MG63 (cell line): ENCODE results near the gene ITPR1. TPM values are rescaled to one million over a fixed set of nuclear protein-coding genes. Genes with fewer than 3 reads are reported as not detected.

Experiments
- DNase-seq: peaks from one replicate; pipeline ENCODE4 v3.0.0-alpha.2; 2020
- H3K27me3 ChIP-seq: fragments of 250-450 bp; sonication (Bioruptor Pico); 2 replicates; pipeline ENCODE4 v1.5.1; 2020; ENCODE audit warnings: mild to moderate bottlenecking, moderate library complexity
- H3K36me3 ChIP-seq: fragments of 250-450 bp; sonication (Bioruptor Pico); 2 replicates; pipeline ENCODE4 v1.5.1; 2020; ENCODE audit warnings: mild to moderate bottlenecking, moderate library complexity
- H3K4me3 ChIP-seq: fragments of 250-450 bp; sonication (Bioruptor Pico); 2 replicates; pipeline ENCODE4 v1.5.1; 2020; ENCODE audit warnings: mild to moderate bottlenecking, moderate library complexity
- H3K9me3 ChIP-seq: fragments of 250-450 bp; sonication (Bioruptor Pico); 2 replicates; pipeline ENCODE4 v1.5.1; 2020; ENCODE audit warnings: mild to moderate bottlenecking, moderate library complexity
- total RNA-seq: library from RNA; depleted of rRNA; stranded (reverse); fragments of >200 nt; shearing (Covaris generic); gene quantifications from 2 replicates; pipeline ENCODE4 v1.2.3, GENCODE V29; 2014; ENCODE audit warnings: low replicate concordance

The ITPR1 gene
- total RNA-seq, 1 experiment from 2014 or later: 1.7 TPM

DNA sequence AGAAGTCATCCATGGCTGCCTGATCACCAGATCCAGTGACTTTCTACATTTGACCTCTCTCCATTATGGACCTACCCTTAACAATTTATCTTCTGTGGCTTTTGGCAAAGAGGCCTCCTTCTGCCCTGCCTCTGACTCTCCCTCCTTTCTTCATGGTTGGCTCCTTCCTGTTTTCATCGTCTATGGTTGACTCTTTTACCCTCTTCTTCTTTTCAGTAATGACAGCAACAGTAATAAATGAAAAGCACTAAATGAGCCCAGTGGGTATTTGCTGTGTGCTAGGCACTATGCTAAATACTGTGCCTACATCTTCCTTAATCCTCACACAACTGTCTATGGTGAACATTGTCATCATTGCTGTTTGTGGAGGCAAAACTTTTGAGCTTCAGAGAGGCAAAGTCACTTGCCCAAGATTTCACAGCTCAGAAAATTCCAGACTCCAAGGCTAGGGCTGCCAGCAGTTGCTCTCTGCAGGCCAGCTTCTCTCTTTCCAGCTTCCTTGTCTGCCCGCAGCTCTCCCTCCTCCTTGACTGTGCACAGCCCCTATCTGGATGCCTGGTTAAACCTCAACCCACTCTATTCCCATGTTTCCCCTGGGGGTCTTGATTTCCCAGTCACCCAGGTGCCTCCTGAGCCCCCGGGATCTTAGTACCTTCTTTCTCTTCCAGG is 24.6 kb downstream of the ITPR1 start:
- no peak for DNase-seq
- Histone ChIP-seq H3K36me3 (no peaks in the 10 kb centered on the region), H3K4me3 (no peak overlapping the region), H3K27me3 (no peaks in the 10 kb centered on the region), H3K9me3 (no peaks in the 10 kb centered on the region)

DNA sequence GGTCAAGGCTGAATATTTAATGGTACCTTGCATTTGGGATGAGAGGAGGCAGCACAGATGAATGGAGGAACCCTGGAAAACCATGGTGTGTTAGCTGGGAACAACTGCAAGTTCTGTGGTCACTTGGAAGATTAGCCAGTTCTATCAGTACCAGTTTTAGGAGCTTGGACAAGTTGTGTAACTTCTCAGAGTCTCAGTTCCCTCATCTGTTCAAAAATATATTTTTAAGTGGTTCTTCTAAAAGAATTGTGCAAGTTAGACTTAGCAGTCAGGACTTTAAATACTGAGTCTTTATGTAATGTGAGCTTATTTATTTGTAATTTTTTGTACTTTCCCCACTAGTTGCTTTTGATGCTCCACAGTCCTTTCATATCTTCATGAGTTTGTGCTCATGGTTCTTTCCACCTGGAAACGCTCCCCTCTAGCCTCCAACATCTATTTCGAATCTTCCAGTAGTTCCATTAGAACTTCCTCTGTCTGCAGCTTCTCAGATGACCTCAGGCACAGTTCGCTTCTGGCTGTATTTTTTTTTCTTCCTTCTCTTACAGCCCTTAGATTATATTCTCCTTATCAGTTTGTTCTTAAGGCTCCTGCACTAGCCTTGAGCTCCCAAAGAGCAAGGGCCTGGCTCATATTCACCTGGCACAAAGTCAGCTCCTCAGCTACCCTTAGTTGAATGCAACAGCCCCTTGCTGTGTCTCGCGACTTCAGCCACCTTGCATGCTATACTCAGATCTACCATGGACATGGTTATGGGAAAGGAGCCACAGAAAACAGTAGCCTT is 27.1 kb downstream of the ITPR1 start:
- no peak for DNase-seq
- Histone ChIP-seq H3K27me3 (no peaks in the 10 kb centered on the region), H3K36me3 (no peaks in the 10 kb centered on the region), H3K4me3 (no peak overlapping the region), H3K9me3 (no peaks in the 10 kb centered on the region)

DNA sequence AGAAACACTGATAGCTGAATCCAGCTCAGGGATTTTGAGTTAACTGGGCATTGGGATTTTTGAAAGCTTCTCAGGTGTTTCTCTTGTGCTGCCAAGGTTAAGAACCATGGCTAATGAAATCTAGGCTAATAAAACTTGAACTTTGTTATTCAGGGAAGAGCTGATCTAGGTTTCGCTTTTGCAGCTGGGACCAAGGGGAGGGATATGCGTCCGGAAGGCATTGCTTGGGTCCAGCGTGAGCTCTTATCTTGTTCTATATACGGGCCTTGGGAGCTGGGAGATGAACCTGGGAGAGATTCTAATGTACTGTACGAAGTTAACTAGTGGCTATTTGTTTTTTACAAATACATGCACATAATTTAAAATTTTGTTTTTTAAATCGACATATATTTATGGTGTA is 29.8 kb downstream of the ITPR1 start:
- Histone ChIP-seq H3K9me3 (no peaks in the 10 kb centered on the region), H3K36me3 (no peaks in the 10 kb centered on the region), H3K27me3 (no peaks in the 10 kb centered on the region), H3K4me3 (no peak overlapping the region)
- DNase-seq: no peak

DNA sequence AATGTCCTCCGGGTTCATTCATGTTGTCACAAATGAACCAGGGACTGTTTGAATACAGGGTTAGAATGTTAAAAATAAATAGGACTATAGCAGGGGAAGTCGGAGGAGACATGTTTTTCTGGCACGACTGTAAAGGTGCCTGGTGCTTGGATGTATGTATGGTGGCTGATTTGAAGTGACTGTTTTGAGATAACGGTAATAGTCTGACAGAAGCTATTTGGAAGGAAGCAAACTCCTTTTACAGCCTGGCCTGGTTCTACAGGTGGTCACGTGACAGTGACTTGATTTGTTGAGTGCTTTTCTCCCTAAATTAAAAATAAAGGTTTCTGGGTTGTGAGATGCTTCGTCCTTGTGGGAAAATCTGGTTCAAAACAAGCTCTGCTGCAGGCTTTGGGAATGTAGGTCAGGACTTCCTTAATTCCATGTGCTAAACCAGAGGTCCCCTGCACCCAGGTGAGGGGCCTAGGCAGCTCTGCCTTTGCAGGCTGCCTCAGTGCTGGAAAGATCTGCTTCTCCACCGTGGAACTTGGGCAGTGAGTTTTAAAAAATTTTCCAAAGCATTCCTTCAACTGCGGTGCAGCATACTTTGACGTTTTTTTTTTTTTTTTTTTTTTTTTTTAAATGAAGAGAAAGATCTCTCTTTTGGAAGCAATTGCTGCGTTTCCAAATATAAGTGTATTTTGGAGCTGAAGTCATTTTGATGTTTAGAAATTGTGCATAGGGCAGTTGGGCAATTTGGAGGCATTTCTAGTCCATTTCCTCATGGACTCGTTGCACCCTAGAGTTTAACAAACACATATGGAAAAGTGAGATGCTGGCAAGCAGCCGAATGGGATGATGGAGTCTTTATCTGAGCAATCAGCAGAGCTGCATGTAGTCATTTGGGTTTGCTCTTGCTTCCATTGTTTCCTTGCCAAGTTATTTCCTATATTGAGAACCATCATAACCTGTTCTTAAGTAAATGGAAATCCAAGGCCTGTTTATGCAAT is 30.9 kb downstream of the ITPR1 start:
- H3K9me3 ChIP-seq: no peaks in the 10 kb centered on the region
- peak; percentile 6 for DNase-seq
- H3K27me3 ChIP-seq: no peaks in the 10 kb centered on the region
- H3K4me3 ChIP-seq: no peak overlapping the region
- H3K36me3 ChIP-seq: no peaks in the 10 kb centered on the region

DNA sequence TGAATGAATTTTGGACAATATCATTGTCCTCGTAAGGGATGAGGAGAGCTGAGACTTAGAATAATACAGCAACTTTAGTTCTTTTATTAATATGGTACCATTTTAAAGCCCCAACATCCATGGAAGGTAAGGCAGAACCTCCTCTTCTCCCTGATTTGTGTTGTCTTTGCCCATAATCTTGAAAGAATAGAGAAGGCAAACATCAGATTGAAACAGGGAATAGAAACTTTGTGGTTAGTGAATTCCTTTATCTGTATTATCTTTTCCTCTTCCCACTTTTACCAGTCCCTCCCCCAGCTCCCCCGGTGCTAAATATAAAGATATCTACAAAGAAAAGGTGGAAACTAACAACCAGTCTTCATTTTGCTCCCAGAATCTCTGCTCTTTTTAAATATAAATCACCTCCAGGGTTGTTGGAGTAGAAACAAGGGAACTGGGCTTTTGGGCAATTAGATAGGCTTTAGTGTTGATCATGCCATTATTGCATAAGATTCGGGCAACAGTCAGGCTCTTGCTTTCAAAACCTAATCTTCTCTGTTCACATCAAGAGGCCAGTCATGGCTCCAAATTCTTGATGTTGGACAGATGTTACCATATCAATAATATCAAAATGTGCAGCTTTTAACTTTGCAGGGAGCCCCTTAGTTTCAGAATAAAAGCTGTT is 32.5 kb downstream of the ITPR1 start:
- no peak for DNase-seq
- Histone ChIP-seq H3K27me3 (no peaks in the 10 kb centered on the region), H3K4me3 (no peak overlapping the region), H3K9me3 (no peaks in the 10 kb centered on the region), H3K36me3 (no peaks in the 10 kb centered on the region)

DNA sequence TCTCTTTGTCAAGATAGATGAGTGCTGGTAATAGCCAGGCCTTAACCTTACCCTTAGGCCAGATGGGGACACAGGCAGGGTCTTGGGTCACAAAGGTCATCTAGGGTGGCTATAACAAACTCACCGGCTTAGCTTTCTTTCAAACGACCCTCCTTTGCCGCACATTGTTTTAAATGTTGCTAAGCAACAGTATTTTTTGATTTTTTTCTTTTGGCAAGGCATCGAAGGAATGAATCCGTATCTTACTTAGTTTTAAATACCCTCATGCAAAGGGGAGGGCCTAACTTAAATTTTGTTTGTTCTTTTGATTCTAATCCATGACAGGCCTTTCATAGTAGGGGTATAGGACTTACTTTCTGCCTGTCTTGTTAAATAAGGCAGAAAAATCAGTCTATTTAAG is 35.2 kb downstream of the ITPR1 start:
- H3K36me3 ChIP-seq: no peaks in the 10 kb centered on the region
- H3K9me3 ChIP-seq: no peaks in the 10 kb centered on the region
- no peak for DNase-seq
- no peaks in the 10 kb centered on the region for H3K27me3 ChIP-seq
- H3K4me3 ChIP-seq: no peak overlapping the region

DNA sequence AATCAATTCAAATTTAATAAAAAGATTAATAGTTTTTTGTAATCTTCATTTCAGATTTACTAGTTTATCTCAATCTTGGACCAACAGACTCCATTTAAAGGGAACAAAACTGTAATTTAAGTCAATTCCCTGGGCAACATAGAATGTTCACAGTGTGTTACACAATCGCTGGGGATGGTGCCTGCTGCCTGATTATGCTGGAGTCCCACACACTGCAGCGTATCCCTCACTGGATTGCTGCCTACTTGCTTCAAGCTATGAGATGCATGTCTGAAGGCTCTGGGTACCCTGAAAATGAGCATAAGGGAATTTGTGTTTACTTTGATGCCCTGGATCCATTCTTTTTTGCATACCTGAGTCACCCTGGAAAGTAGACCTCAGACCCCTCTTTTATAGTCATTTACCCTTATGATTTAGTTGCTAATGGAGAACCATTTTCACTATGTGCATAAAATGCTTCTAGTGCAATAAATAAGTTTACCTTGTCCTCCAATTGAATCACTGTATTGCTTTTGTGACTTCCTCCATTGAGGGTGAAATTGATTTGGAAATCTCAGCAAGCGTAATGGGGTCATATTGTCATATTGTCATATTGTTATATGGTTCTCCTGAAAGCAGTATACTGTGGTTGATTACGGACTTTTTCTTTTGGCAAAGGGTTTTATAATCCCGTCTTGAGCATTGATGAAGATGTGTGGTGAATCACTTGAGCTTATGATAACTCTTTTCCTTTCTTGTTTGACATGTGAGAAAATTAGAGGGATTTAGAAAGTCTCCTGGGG is 35.9 kb downstream of the ITPR1 start:
- Histone ChIP-seq H3K36me3 (no peaks in the 10 kb centered on the region), H3K9me3 (no peaks in the 10 kb centered on the region), H3K4me3 (no peak overlapping the region), H3K27me3 (no peaks in the 10 kb centered on the region)
- no peak for DNase-seq

DNA sequence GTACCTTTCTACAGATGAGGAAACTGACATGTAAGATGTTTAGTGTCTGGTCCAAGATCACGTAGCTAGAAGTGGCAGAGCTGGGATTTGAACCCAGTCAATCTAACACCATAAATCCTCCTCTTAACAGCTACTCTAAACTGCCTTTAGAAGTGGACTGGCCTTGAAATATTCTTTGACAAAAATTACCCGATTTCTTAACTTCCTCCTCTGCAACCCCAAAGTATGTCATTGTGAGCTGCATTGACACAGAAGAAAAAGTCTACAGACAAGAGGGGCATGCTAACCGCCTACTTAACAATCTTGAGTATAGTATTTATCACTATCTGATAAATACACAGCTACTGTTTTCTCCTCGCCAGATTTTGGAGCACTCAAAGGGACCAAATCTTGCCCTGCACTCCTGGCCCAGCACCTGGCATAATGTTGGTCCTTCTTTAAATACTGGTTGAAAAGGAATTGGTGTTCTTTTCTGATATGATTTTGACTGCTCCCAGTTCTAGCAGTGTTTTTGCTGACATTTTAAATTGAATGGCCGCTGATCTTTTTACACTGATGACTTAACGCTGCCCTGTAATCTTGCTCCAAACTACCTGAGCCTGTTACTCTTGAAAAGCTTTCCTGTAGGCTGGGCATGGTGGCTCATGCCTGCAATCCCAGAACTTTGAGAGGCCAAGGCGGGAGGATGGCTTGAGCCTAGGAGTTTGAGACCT is 36.9 kb downstream of the ITPR1 start:
- no peak for DNase-seq
- H3K9me3 ChIP-seq: no peaks in the 10 kb centered on the region
- H3K4me3 ChIP-seq: no peak overlapping the region
- no peaks in the 10 kb centered on the region for H3K36me3 ChIP-seq
- H3K27me3 ChIP-seq: no peaks in the 10 kb centered on the region

DNA sequence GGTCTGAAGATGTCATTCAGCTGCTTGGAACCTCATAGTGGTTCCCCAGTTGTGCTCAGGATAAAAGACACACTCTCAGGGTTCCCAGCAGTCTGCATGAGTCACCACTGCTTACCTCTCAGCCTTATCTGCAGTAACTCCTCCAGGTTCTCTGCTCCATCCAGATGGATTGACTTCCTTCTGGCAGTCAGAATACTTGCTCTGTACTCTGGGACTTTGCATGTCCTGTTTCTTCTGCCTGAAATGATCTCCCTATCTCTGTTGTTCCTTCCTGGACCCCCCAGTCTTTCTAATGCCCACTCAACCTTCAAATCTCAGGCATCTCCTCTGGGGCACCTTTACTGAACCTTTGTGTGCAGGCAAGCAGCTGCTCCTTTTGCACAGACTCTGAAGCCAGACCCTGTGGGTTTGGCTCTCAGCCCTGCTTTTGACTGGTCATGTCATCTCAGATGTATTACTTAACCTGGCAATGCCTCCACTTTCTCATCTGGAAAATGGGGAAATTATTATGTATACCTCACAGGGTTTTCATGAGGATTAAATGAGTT is 38.4 kb downstream of the ITPR1 start:
- DNase-seq: peak; percentile 8
- H3K27me3 ChIP-seq: no peaks in the 10 kb centered on the region

DNA sequence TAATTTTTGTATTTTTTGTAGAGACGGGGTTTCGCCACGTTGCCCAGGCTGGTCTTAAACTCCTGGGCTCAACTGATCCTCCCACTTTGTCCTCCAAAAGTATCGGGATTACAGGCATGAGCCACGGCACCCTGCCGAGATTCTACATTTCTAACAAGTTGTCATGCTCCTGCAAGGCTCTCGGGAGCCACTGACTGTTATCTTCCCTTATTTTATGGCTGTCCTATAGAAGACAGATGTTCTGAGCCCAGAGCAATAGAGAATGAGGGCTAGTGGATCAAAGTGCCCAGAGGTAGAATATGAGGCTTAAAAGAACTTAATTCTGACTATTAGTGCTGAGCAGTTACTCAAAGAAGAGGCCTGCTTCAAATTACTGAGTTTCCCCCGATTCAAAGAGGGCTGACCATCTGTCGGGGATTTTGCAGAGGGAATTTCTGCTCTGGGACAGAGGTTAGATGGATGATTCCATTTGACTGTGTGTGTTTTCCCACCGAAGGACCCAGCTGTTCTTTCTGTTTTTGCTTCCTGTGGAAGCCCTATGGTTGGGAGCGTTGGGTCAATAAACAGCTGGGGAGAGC is 39.5 kb downstream of the ITPR1 start:
- DNase-seq: no peak
- Histone ChIP-seq H3K4me3 (no peak overlapping the region), H3K27me3 (no peaks in the 10 kb centered on the region), H3K9me3 (no peaks in the 10 kb centered on the region), H3K36me3 (no peaks in the 10 kb centered on the region)

More for the DNA sequence above, 38.4 kb downstream of the ITPR1 start:
- Histone ChIP-seq H3K4me3 (no peak overlapping the region), H3K9me3 (no peaks in the 10 kb centered on the region), H3K36me3 (no peaks in the 10 kb centered on the region)

DNA sequence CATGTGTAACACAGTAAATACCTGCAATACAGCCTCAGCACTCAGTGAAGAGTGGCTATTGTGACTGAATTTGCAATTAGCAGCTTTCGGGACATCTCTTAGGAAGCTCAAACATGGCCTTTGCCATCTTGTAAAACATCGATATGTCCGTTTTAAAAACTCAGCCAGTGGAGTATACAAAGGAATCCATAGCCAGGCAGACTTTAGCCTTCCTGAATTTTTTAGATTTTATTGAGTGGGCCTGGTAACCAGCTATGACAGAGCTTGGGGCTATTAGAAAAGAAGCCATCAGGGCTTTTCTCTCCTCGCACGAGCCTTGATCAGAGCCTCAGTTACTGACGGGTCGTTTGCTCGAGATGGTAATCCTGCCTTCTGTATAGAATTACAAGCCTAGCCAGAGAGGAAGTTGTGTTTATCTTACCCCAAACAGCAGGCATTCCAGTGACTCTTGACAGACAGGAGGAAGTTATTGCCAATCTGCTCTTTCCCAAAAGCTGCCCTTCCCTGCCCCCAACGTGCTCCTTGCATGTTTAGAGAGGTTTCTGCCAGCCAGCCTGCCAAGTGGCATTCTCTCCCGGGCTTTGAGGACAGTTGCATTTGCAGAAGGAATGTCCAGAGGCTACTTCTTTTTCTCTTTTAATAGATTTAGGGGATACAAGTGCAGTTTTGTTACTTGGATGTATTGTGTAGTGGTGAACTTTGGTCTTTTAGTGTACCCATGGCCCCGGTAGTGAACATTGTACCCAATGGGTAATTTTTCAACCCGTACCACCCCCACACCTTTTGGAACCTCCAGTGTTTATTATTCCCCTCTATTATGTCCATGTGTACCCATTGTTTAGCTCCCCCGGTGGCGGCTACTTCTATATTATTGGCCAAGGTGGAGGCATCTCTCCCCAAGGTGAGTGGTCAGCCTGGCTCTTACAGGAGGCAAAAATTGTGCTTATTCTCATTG is 40.6 kb downstream of the ITPR1 start:
- DNase-seq: no peak

DNA sequence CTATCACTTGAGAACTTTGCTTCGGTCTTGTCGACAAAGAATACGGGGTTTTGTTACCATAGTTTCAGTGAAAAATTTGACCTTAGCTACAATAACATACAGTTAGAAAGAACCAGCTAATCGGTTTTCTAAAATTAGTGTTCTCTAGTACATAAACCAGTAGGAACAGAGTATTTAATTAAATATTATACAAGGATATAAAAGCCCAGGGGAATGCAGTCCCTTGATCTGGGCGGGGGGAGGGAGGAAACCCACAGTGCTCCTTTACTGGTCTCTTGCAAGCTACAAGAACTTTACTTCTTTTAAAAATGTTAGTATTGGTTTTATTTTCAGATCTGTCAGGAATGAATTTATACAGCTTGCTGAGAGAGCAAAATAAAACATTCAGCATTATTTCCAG is 41.8 kb downstream of the ITPR1 start:
- no peaks in the 10 kb centered on the region for H3K9me3 ChIP-seq
- H3K4me3 ChIP-seq: no peak overlapping the region
- DNase-seq: no peak
- no peaks in the 10 kb centered on the region for H3K27me3 ChIP-seq
- H3K36me3 ChIP-seq: no peaks in the 10 kb centered on the region

More for the DNA sequence above, 40.6 kb downstream of the ITPR1 start:
- Histone ChIP-seq H3K4me3 (no peak overlapping the region), H3K36me3 (no peaks in the 10 kb centered on the region), H3K9me3 (no peaks in the 10 kb centered on the region), H3K27me3 (no peaks in the 10 kb centered on the region)

DNA sequence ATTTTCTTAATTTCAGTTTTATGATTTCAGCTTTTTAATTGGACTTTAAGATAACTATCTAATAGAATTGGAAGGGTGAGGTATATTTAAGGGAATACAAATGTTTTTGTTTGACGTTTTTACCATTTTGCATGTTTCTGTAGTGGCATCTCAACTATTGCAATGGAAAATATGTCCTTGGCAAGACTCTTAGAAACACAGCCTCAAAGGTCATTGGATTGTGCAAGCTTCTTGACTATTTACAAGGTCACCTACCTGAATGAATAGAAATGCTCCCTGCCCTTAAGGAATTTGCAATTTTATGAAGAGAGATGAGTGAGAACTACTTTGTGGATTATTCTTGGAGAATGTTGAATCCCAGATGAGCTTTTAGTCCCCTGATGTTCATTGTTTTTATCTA is 43.1 kb downstream of the ITPR1 start:
- Histone ChIP-seq H3K4me3 (no peak overlapping the region), H3K9me3 (no peaks in the 10 kb centered on the region), H3K27me3 (no peaks in the 10 kb centered on the region), H3K36me3 (no peaks in the 10 kb centered on the region)
- no peak for DNase-seq

DNA sequence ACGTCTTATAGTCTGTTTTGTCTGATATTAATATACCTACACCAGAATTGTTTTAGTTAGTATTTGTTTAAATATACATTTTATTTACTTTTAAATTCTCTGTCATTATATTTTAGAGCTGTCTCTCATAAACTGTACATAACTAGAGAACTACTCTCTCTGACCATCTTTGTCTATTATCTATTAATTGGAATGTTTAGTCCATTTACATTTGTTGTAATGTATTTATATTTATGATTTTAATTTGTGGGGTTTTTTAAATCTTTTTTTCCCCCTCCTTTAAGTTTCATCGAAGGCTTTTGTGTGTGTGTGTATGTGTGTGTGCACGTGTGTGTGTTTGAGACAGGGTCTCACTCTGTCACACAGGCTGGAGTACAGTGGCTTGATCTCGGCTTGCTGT is 47.1 kb downstream of the ITPR1 start:
- H3K9me3 ChIP-seq: no peaks in the 10 kb centered on the region
- DNase-seq: no peak
- H3K36me3 ChIP-seq: no peaks in the 10 kb centered on the region
- no peaks in the 10 kb centered on the region for H3K27me3 ChIP-seq
- no peak overlapping the region for H3K4me3 ChIP-seq
